BJ (cell line): ENCODE data around the gene ERN2. TPM values are rescaled to one million over a fixed set of nuclear protein-coding genes. Genes with fewer than 3 reads are reported as not detected.

Experiments used
- CTCF ChIA-PET: fragments of 350-600 bp; formaldehyde crosslinking; extraction: SDS; loops from one replicate; lab custom pipeline; 2021; ENCODE audit warnings: antibody characterized with exemption, inconsistent platforms; lab: Yijun Ruan, JAX
- POLR2A ChIA-PET: fragments of 300-600 bp; sonication (Branson Sonifier 250); formaldehyde crosslinking; extraction: SDS; loops from one replicate; lab custom pipeline; 2021; ENCODE audit warnings: antibody characterized with exemption; lab: Charles Lee
- DNase-seq: peaks from one replicate; pipeline ENCODE4 v3.0.0-alpha.2; 2011; ENCODE audit warnings: low read depth
- H3K27me3 ChIP-seq: 2 replicates; pipeline ENCODE4 v1.6.0; 2011; ENCODE audit warnings: low read length; ENCODE audit not compliant: control insufficient read depth, insufficient read depth
- H3K36me3 ChIP-seq: 2 replicates; pipeline ENCODE4 v1.5.1; 2011; ENCODE audit warnings: low read length; ENCODE audit not compliant: control insufficient read depth, insufficient read depth
- H3K4me3 ChIP-seq: 2 replicates; pipeline ENCODE4 v1.5.1; 2011; ENCODE audit warnings: low read depth, mild to moderate bottlenecking, control low read depth, low read length
- polyA plus RNA-seq: library from polyadenylated mRNA; depleted of rRNA; stranded (reverse); fragments of >200 nt; gene quantifications from 2 replicates; pipeline ENCODE4 v1.2.3, GENCODE V29; 2011
- TF ChIP-seq, protein P1 (sequence below): IDR thresholded peaks from 2 replicates; pipeline ENCODE4 v1.5.1; 2011; ENCODE audit warnings: low read depth, mild to moderate bottlenecking, control low read depth, inconsistent platforms, low read length, moderate library complexity; ENCODE audit not compliant: insufficient read depth

The ERN2 gene
- polyA plus RNA-seq, 1 experiment, result 0.23 TPM

DNA sequence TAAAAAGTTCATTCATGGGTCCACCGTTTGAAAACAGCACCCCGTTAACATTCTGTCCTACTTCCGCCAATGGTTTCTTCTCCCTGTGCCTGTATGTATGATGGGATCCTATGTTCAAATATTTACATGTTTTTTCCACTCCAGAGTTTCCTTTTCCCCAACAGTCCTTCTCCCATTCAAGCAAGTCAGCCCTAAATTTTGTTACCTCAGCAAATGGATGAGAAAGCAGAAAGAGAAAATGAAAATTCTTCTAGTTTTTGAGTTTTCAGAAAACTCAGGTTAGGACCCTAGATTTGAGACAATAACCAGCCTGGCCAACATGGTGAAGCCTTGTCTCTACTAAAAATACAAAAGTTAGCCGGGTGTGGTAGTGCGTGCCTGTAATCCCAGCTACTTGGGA is 3.5 kb upstream of the ERN2 start:
- TF ChIP-seq, protein P1, sequence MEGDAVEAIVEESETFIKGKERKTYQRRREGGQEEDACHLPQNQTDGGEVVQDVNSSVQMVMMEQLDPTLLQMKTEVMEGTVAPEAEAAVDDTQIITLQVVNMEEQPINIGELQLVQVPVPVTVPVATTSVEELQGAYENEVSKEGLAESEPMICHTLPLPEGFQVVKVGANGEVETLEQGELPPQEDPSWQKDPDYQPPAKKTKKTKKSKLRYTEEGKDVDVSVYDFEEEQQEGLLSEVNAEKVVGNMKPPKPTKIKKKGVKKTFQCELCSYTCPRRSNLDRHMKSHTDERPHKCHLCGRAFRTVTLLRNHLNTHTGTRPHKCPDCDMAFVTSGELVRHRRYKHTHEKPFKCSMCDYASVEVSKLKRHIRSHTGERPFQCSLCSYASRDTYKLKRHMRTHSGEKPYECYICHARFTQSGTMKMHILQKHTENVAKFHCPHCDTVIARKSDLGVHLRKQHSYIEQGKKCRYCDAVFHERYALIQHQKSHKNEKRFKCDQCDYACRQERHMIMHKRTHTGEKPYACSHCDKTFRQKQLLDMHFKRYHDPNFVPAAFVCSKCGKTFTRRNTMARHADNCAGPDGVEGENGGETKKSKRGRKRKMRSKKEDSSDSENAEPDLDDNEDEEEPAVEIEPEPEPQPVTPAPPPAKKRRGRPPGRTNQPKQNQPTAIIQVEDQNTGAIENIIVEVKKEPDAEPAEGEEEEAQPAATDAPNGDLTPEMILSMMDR, result no peak
- DNase-seq, result no peak
- no peaks in the 10 kb centered on the region for H3K36me3 ChIP-seq
- peaks cover 13% of the 10 kb centered on the region for H3K27me3 ChIP-seq
- ChIA-PET CTCF (interaction anchor here (2.6 kb wide), 1 partner anchor 11 kb away, joined by 7 read pairs; no protein-coding TSS in a partner anchor), POLR2A (no interaction called here)
- H3K4me3 ChIP-seq, result no peak overlapping the region

DNA sequence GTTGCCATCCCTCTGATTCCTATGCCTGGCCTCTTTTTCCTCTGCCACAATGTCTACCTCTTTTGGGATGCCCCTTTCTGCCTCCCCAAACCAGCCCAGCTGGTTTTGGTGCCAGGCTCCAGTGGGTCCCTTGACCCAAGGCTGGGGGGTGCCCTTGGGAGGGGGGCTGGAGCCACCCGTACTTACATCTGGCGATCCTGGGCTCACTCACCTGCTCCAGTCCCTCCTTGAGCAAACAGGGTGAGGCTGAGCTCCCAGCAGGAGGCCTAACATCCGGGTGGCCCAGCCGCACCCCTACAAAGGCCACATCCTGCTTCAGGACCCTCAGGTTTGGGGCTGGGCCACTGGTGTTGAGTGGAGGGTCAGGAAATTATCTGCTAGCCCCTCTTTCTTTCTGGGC is 1.2 kb downstream of the ERN2 start:
- no peak for DNase-seq
- peaks cover 10% of the 10 kb centered on the region for H3K27me3 ChIP-seq
- H3K4me3 ChIP-seq, result no peak overlapping the region
- ChIA-PET CTCF (no interaction called here), POLR2A (no interaction called here)
- TF ChIP-seq, protein P1, result no peak
- no peaks in the 10 kb centered on the region for H3K36me3 ChIP-seq

DNA sequence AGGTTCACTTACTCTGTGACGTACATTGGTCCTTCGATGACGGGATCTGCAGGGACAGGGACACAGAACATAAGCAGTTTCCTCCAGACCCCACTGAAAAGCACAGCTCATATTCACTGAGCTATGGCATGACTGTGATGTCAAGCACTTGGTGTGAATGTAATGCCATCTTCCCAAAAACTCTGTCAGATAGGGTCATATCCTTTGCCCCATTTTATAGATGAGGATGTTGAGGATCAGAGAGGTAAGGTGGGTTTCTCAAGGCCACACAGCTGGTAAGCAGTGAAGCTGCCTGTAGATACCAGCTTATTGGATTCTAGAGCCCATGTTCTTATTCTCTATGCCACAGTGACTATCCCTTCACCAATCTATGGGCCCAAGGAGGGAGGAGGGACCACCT is 2.5 kb downstream of the ERN2 start:
- H3K36me3 ChIP-seq, result no peaks in the 10 kb centered on the region
- no peak overlapping the region for H3K4me3 ChIP-seq
- POLR2A ChIA-PET, result no interaction called here
- CTCF ChIA-PET, result interaction anchor here (1.7 kb wide), 1 partner anchor 10 kb away, joined by 4 read pairs; no protein-coding TSS in a partner anchor
- TF ChIP-seq, protein P1, result no peak
- DNase-seq, result no peak
- peaks cover 10% of the 10 kb centered on the region for H3K27me3 ChIP-seq

DNA sequence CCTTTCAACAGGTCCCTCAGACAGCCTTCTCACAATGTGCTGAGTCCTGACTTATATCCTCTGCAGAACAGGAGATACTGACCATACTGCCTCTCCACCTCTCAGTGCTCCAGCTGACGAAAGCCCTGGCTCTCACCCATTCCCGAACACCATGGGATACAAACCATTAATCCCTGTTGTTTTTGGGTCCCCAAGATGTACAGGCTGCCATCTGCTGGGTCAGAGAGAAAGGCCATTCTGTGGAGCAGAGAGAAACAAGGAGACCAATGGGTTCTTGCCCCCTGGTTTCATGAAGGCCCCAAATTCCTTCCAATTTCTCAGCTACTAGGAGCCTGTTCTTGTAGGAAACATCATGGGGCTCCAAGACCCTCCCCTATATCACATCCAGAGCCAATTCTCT is 3.0 kb downstream of the ERN2 start:
- Histone ChIP-seq H3K4me3 (no peak overlapping the region), H3K27me3 (peaks cover 10% of the 10 kb centered on the region), H3K36me3 (no peaks in the 10 kb centered on the region)
- ChIA-PET CTCF (interaction anchor here (1.1 to 1.7 kb wide), 2 partner anchors 9 to 10 kb away, joined by 4 read pairs; no protein-coding TSS in a partner anchor), POLR2A (no interaction called here)
- DNase-seq, result no peak
- TF ChIP-seq, protein P1, result no peak

DNA sequence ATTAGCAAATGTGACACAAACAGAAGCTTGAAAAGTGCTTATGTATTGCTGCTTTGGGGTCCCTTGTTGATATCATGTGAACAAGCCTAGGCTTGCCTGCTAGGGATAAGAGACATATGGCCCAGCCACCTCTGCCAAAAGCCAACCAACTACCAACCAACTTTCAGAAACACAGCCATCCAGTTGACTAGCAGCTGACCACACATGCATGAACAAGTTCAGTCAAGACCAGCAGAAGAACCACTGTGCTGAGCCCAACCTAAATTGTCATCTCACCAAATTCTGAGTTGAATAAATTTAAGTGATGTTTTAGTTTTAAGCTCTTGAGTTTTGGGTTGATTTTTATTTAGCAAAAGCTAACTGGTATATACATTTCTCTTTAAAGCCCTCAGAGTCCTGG is 3.5 kb downstream of the ERN2 start:
- Histone ChIP-seq H3K27me3 (peaks cover 10% of the 10 kb centered on the region), H3K4me3 (no peak overlapping the region), H3K36me3 (no peaks in the 10 kb centered on the region)
- TF ChIP-seq, protein P1, result no peak
- DNase-seq, result no peak
- POLR2A ChIA-PET, result no interaction called here
- CTCF ChIA-PET, result interaction anchor here (1.1 to 1.7 kb wide), 2 partner anchors 9 kb away, joined by 4 read pairs; no protein-coding TSS in a partner anchor
